SK-N-MC (cell line): Measurements from ENCODE around the gene TRIM34.

Experiments used
- EZH2 ChIP-seq: fragments of 200-600 bp; sonication (generic); IDR thresholded peaks from one replicate; pipeline ENCODE4 v1.6.1; 2017; ENCODE audit warnings: antibody characterized with exemption
- FOXP2 ChIP-seq: optimal IDR thresholded peaks from 2 replicates; pipeline ENCODE3; 2011; ENCODE audit warnings: mild to moderate bottlenecking, moderate library complexity; ENCODE audit not compliant: insufficient read depth; ENCODE audit errors: extremely low read length, control extremely low read depth
- POLR2AphosphoS5 ChIP-seq: IDR thresholded peaks from 2 replicates; pipeline ENCODE4 v1.6.1; 2012; ENCODE audit warnings: mild to moderate bottlenecking, low read depth, low read length, borderline replicate concordance

DNA sequence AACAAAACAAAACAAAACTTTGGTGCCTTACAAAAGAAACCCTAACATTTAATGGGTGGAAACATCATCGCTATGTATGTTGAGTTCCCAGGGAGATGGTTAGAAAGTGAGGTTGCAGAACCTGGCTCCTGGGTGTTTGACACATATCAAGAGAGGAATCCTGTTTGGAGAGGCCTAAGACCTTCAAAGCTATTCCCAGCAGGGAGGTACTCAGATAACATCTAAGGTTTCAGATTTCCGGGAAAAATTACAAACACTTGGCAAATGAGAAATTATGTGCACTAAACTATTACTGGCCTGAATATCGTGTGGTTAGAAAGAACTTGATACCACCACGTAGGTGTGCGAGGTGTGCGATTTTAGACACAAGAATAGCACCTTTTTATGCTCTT, 41.6 kb downstream of the TRIM34 start:
- TF ChIP-seq FOXP2 = no peak
- TF ChIP-seq EZH2 = no peak
- TF ChIP-seq POLR2AphosphoS5 = no peak
